ENCODE measurements around the gene RAMP1. TPM values are rescaled to one million over a fixed set of nuclear protein-coding genes. Genes with fewer than 3 reads are reported as not detected.

Gene RAMP1
- total and polyA plus RNA-seq, 4 donors, result 3.1 to 129 (median 23.5) TPM

DNA sequence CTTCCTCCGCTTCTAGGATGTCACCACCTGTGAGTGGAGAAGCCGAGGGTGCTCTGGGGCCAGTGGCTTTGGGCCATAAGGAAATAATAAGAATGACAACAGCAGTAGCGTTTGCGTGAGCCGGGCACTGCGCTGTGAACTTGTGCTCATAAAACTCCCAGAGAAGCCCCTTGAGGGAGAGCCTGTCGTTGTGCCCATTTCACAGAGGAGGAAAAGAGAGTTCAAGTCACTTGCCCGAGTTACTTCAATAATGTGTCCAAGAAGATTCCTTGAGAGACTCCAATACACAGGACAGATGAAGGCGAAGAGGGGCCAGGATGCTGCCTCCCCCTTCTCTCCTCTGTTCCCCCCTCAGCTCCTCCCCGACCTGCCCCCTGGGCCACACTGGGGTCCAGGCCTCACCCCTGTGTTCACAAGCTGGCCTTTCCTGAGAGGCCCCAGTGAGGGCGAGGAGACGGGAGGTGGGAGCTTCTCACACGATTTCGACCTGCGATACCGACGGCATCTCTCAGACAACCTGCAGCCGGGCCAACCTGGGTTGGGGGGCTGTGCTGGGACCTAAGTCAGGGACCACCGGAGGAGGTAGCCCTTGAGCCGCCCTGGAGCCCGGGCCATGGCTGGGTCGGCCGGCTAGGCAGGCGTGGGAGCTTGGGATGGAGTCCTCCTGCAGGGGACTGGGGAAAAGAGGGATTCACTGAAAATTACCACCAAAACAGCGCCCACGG, 53.9 kb downstream of the RAMP1 start:
- Histone ChIP-seq H3K36me3 (ENCODE audit: control insufficient read depth in 4 of 4, insufficient read depth in 3 of 4, low read depth in 1 of 4, low read length in 3 of 4) (no peaks in the 10 kb centered on the region), H3K9ac (ENCODE audit: low read depth in 1 of 2, low read length in 2 of 2) (no peak overlapping the region), H3K4me1 (ENCODE audit: control insufficient read depth in 4 of 4, insufficient read depth in 4 of 4, low read length in 3 of 4) (no peaks in the 10 kb centered on the region), H3K9me3 (ENCODE audit: control insufficient read depth in 4 of 4, low read length in 3 of 4) (no peaks in the 10 kb centered on the region), H3K4me3 (ENCODE audit: low read depth in 1 of 3, low read length in 3 of 3) (no peak overlapping the region), H3K27ac (ENCODE audit: low read depth in 1 of 2, low read length in 2 of 2) (no peak overlapping the region), H3K27me3 (ENCODE audit: control insufficient read depth in 4 of 4, insufficient read depth in 4 of 4, low read length in 3 of 4) (no peaks in the 10 kb centered on the region)
- 95% methylated on average over 26 of the region's 26 CpGs for WGBS
- no peak for DNase-seq (ENCODE audit: low spot score)
- TF ChIP-seq, protein P1, sequence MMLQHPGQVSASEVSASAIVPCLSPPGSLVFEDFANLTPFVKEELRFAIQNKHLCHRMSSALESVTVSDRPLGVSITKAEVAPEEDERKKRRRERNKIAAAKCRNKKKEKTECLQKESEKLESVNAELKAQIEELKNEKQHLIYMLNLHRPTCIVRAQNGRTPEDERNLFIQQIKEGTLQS (IDR thresholded peaks at IDR 0.05), result no peak
- TF ChIP-seq, protein P2, sequence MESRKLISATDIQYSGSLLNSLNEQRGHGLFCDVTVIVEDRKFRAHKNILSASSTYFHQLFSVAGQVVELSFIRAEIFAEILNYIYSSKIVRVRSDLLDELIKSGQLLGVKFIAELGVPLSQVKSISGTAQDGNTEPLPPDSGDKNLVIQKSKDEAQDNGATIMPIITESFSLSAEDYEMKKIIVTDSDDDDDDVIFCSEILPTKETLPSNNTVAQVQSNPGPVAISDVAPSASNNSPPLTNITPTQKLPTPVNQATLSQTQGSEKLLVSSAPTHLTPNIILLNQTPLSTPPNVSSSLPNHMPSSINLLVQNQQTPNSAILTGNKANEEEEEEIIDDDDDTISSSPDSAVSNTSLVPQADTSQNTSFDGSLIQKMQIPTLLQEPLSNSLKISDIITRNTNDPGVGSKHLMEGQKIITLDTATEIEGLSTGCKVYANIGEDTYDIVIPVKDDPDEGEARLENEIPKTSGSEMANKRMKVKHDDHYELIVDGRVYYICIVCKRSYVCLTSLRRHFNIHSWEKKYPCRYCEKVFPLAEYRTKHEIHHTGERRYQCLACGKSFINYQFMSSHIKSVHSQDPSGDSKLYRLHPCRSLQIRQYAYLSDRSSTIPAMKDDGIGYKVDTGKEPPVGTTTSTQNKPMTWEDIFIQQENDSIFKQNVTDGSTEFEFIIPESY (IDR thresholded peaks at IDR 0.05), result no peak
- TF ChIP-seq FOXA1 (IDR thresholded peaks at IDR 0.05), result no peak
- TF ChIP-seq JUND (IDR thresholded peaks at IDR 0.05), result no peak
- TF ChIP-seq, protein P3, sequence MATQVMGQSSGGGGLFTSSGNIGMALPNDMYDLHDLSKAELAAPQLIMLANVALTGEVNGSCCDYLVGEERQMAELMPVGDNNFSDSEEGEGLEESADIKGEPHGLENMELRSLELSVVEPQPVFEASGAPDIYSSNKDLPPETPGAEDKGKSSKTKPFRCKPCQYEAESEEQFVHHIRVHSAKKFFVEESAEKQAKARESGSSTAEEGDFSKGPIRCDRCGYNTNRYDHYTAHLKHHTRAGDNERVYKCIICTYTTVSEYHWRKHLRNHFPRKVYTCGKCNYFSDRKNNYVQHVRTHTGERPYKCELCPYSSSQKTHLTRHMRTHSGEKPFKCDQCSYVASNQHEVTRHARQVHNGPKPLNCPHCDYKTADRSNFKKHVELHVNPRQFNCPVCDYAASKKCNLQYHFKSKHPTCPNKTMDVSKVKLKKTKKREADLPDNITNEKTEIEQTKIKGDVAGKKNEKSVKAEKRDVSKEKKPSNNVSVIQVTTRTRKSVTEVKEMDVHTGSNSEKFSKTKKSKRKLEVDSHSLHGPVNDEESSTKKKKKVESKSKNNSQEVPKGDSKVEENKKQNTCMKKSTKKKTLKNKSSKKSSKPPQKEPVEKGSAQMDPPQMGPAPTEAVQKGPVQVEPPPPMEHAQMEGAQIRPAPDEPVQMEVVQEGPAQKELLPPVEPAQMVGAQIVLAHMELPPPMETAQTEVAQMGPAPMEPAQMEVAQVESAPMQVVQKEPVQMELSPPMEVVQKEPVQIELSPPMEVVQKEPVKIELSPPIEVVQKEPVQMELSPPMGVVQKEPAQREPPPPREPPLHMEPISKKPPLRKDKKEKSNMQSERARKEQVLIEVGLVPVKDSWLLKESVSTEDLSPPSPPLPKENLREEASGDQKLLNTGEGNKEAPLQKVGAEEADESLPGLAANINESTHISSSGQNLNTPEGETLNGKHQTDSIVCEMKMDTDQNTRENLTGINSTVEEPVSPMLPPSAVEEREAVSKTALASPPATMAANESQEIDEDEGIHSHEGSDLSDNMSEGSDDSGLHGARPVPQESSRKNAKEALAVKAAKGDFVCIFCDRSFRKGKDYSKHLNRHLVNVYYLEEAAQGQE (IDR thresholded peaks at IDR 0.05), result no peak
- TF ChIP-seq NR2F2 (IDR thresholded peaks at IDR 0.05), result no peak
- no peak for TF ChIP-seq TAF1 (conservative IDR thresholded peaks at IDR 0.05)
- no peak for TF ChIP-seq RAD21 (IDR thresholded peaks at IDR 0.05)
- TF ChIP-seq RXRA (IDR thresholded peaks at IDR 0.05), result no peak

DNA sequence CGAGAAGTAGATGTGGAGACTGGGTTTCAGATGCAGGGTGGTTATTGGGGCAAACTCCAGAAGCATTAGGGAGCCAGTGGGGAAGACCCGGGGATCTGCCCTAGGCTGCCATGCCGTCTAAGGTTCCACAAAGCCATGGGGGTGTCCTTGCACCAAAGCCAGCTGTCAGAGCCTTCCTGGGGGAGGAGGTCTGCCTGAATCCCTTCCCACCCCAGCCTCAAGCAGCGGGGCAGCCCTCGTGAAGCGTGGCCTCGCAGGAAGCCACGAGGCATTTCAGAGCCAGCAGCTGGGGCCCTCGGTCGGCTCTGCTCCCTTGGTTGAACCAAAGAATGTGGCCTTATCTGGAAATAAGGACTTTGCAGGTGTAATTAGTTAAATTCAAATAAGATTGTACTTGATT, 56.2 kb downstream of the RAMP1 start:
- WGBS, result 90% methylated on average over 10 of the region's 10 CpGs
- Histone ChIP-seq H3K9me3 (ENCODE audit: control insufficient read depth in 4 of 4, low read length in 3 of 4) (no peaks in the 10 kb centered on the region), H3K27ac (ENCODE audit: low read depth in 1 of 2, low read length in 2 of 2) (no peak overlapping the region), H3K36me3 (ENCODE audit: control insufficient read depth in 4 of 4, insufficient read depth in 3 of 4, low read depth in 1 of 4, low read length in 3 of 4) (no peaks in the 10 kb centered on the region), H3K4me3 (ENCODE audit: low read depth in 1 of 3, low read length in 3 of 3) (no peak overlapping the region), H3K4me1 (ENCODE audit: control insufficient read depth in 4 of 4, insufficient read depth in 4 of 4, low read length in 3 of 4) (no peaks in the 10 kb centered on the region), H3K9ac (ENCODE audit: low read depth in 1 of 2, low read length in 2 of 2) (no peak overlapping the region), H3K27me3 (ENCODE audit: control insufficient read depth in 4 of 4, insufficient read depth in 4 of 4, low read length in 3 of 4) (no peaks in the 10 kb centered on the region)
- no peak for TF ChIP-seq FOXA1 (IDR thresholded peaks at IDR 0.05)
- no peak for DNase-seq (ENCODE audit: low spot score)

DNA sequence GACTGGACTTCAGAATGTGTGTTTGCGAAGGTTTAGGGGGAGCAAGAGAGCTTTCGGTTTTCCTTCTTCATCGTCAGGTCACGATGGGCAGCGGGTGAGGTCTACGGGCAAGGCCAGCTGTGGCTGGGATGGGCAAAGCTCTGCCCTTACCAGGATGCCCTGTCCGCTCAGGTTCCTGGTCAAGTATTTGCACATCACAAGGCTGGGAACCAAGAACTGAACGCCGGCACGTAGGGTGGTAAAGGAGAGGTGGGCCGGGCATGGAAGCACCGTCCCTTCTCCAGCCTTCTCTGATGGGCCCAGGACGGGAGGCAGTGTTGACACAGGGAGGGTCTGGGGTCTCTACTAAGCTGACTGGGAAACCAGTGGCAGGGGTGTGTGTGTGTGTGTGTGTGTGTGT, 56.9 kb downstream of the RAMP1 start:
- no peak for DNase-seq (ENCODE audit: low spot score)
- H3K9me3 ChIP-seq (ENCODE audit: control insufficient read depth in 4 of 4, low read length in 3 of 4), result no peaks in the 10 kb centered on the region
- no peak overlapping the region for H3K9ac ChIP-seq (ENCODE audit: low read depth in 1 of 2, low read length in 2 of 2)
- no peak for TF ChIP-seq YY1 (IDR thresholded peaks at IDR 0.05)
- TF ChIP-seq HNF4A (conservative IDR thresholded peaks at IDR 0.05), result no peak
- no peak overlapping the region for H3K27ac ChIP-seq (ENCODE audit: low read depth in 1 of 2, low read length in 2 of 2)
- H3K4me3 ChIP-seq (ENCODE audit: low read depth in 1 of 3, low read length in 3 of 3), result no peak overlapping the region
- no peaks in the 10 kb centered on the region for H3K4me1 ChIP-seq (ENCODE audit: control insufficient read depth in 4 of 4, insufficient read depth in 4 of 4, low read length in 3 of 4)
- no peaks in the 10 kb centered on the region for H3K36me3 ChIP-seq (ENCODE audit: control insufficient read depth in 4 of 4, insufficient read depth in 3 of 4, low read depth in 1 of 4, low read length in 3 of 4)
- H3K27me3 ChIP-seq (ENCODE audit: control insufficient read depth in 4 of 4, insufficient read depth in 4 of 4, low read length in 3 of 4), result no peaks in the 10 kb centered on the region
- WGBS, result 95% methylated on average over 13 of the region's 13 CpGs

Measured in liver (tissue), 9 donors.